GM12864 (cell line): Measurements from ENCODE around the gene NAA80.
"Not testable (repeated sequence)": the region's sequence is repeated elsewhere in the genome, so short reads cannot be mapped to it uniquely, and the experiment has no call there.

ENCODE experiments used
- DNase-seq: peaks from one replicate; pipeline ENCODE4 v3.0.0-alpha.2; 2011; ENCODE audit warnings: low read depth
- H3K4me3 ChIP-seq: 2 replicates; pipeline ENCODE4 v1.5.1; 2011; ENCODE audit warnings: mild to moderate bottlenecking, low read depth, low read length, control low read depth
- CTCF ChIP-seq: IDR thresholded peaks from 2 replicates; pipeline ENCODE4 v1.5.1; 2011; ENCODE audit warnings: low read depth, mild to moderate bottlenecking, moderate library complexity, low read length, control low read depth, inconsistent platforms; ENCODE audit errors: missing control alignments

Gene NAA80

DNA sequence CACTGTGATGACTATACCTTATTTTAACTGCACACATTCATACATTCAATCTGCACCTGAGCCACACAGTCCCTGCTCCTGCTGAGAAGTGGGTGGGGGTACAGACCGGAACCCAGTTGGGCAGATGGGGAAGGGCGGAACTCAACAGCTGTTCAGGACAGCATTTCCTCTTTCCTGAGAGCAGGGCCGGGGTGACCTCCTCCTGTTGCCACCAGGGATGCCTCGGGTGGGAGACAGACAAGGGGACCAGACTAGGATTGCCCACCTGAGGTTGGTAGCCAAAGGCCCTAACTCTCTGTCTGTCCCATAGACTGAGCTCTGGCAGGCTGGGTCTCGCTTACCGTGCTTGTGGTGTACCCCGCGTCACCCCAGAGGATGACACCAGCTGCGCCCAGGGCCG lies 19.4 kb upstream of the NAA80 start:
- no peak overlapping the region for H3K4me3 ChIP-seq
- DNase-seq, result no peak
- no peak for TF ChIP-seq CTCF

DNA sequence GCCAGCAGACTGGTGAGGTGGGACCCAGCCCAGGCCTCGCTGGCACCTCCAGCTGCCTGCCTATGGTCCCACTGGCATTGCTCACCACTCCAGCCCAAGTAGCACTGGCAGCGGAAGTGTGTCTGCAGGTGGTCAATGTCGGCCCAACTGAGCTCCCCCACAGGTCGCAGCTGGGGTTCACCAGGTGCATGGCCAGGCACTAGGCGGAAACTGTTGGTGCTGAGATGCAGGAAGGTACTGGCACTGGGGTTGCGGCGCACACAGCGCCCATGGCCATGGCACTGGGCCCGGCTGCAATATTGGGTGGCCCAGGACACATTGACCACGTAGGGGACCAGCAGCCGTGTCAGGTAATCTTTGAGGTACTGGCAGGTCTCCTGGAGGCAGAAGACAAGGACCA lies 19.0 kb upstream of the NAA80 start:
- H3K4me3 ChIP-seq, result no peak overlapping the region
- TF ChIP-seq CTCF, result no peak
- DNase-seq, result no peak

GRCh38 chr3:50317300-50317699 lies 18.1 kb upstream of the NAA80 start:
- no peak overlapping the region for H3K4me3 ChIP-seq
- TF ChIP-seq CTCF, result no peak
- DNase-seq, result no peak

GRCh38 chr3:50316657-50317242 lies 17.5 kb upstream of the NAA80 start:
- DNase-seq, result no peak
- no peak overlapping the region for H3K4me3 ChIP-seq
- no peak for TF ChIP-seq CTCF

DNA sequence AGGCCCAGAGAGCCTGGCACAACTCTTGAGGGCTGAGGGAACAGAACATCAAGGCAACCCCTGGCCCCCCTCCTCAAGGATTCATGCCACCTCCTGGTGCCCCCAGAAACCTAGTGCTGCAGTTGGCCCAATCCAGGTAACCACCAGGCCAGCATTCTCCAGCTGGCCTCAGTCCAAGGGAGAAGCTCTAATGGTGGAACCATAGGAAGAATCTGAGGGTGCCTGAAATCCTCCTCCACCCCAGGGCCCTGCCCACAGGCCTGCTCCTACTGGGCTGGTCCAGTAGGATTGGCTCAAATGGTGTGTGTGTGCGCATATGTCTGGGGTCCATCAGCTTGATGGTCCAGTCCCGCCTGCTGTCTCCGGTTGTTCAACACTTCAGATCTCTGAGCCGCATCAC lies 15.6 kb upstream of the NAA80 start:
- no peak for TF ChIP-seq CTCF
- H3K4me3 ChIP-seq, result no peak overlapping the region
- no peak for DNase-seq

GRCh38 chr3:50314342-50314741 lies 15.1 kb upstream of the NAA80 start:
- no peak for DNase-seq
- TF ChIP-seq CTCF, result no peak
- H3K4me3 ChIP-seq, result no peak overlapping the region

GRCh38 chr3:50312041-50312440 lies 12.8 kb upstream of the NAA80 start:
- not testable (repeated sequence) for H3K4me3 ChIP-seq, DNase-seq
